Naive B cell (primary cell): ENCODE results near the gene CNTNAP4. TPM values are rescaled to one million over a fixed set of nuclear protein-coding genes. Genes with fewer than 3 reads are reported as not detected.

Experiments
- ATAC-seq, 2 donors: fragments of 150-1000 bp; cut with Tn5 transposase; 2 replicates each; pipeline ENCODE4 v1.10.0; 2021; ENCODE audit warnings: low read depth in 2 of 2, mild to moderate bottlenecking in 2 of 2, moderate library complexity in 2 of 2
- DNase-seq: peaks from one replicate; pipeline ENCODE4 v3.0.0; 2022
- H3K27ac Mint-ChIP-seq, 6 donors: one replicate each; pipeline ENCODE4 v1.8.0; 2020 to 2022; ENCODE audit warnings: mild to moderate bottlenecking in 6 of 6, mixed read lengths in 6 of 6, moderate library complexity in 5 of 6, inconsistent platforms in 2 of 6
- H3K27me3 Mint-ChIP-seq, 3 donors: one replicate each; pipeline ENCODE4 v1.8.0; 2021 to 2022; ENCODE audit warnings: mixed read lengths in 3 of 3, mild to moderate bottlenecking in 1 of 3
- H3K36me3 Mint-ChIP-seq, 2 donors: one replicate each; pipeline ENCODE4 v1.8.0; 2020 to 2022; ENCODE audit warnings: mixed read lengths in 2 of 2, inconsistent platforms in 1 of 2, mild to moderate bottlenecking in 1 of 2
- H3K4me1 Mint-ChIP-seq, 3 donors: one replicate each; pipeline ENCODE4 v1.8.0; 2020 to 2022; ENCODE audit warnings: mixed read lengths in 3 of 3, inconsistent platforms in 1 of 3, mild to moderate bottlenecking in 1 of 3, moderate library complexity in 1 of 3
- H3K4me3 Mint-ChIP-seq, 8 donors: one replicate each; pipeline ENCODE4 v1.8.0; 2020 to 2022; ENCODE audit warnings: mild to moderate bottlenecking in 8 of 8, mixed read lengths in 8 of 8, moderate library complexity in 8 of 8, inconsistent platforms in 2 of 8
- H3K9me3 Mint-ChIP-seq, 7 donors: one replicate each; pipeline ENCODE4 v1.8.0; 2020 to 2022; ENCODE audit warnings: mixed read lengths in 7 of 7, mild to moderate bottlenecking in 5 of 7, inconsistent platforms in 2 of 7, moderate library complexity in 1 of 7
- polyA plus RNA-seq, 6 donors: library from polyadenylated mRNA; unstranded; fragments of 300-500 nt; fragmentation: Illumina TruSeq; gene quantifications; one replicate each; pipeline ENCODE4 v1.2.3, GENCODE V29; 2021; ENCODE audit warnings: low read depth in 6 of 6

The CNTNAP4 gene
- polyA plus RNA-seq, 6 donors from 2014 or later: not detected

- Mint-ChIP-seq H3K36me3 (no peaks in the 10 kb centered on the region), H3K27me3 (no peaks in the 10 kb centered on the region), H3K9me3 (no peaks in the 10 kb centered on the region), H3K27ac (no peak overlapping the region), H3K4me3 (no peak overlapping the region), H3K4me1 (no peaks in the 10 kb centered on the region)
- ATAC-seq (no peak), DNase-seq (no peak)
Observed at GRCh38 chr16:76385601-76386230, 108.5 kb downstream of the CNTNAP4 start.

- no peaks in the 10 kb centered on the region for H3K36me3 Mint-ChIP-seq
- ATAC-seq (no peak), DNase-seq (no peak)
- H3K9me3 Mint-ChIP-seq: peaks cover 0 to 2% (median 0%) of the 10 kb centered on the region in 7 donors
- no peak overlapping the region for H3K27ac Mint-ChIP-seq
- H3K4me1 Mint-ChIP-seq: no peaks in the 10 kb centered on the region
- no peaks in the 10 kb centered on the region for H3K27me3 Mint-ChIP-seq
- no peak overlapping the region for H3K4me3 Mint-ChIP-seq
Observed at GRCh38 chr16:76386784-76387183, 109.6 kb downstream of the CNTNAP4 start.

- DNase-seq (no peak), ATAC-seq (no peak)
- H3K9me3 Mint-ChIP-seq: peaks cover 0 to 2% (median 0%) of the 10 kb centered on the region in 7 donors
- H3K27me3 Mint-ChIP-seq: no peaks in the 10 kb centered on the region
- H3K36me3 Mint-ChIP-seq: no peaks in the 10 kb centered on the region
- no peaks in the 10 kb centered on the region for H3K4me1 Mint-ChIP-seq
- H3K27ac Mint-ChIP-seq: no peak overlapping the region
- H3K4me3 Mint-ChIP-seq: no peak overlapping the region
Observed at GRCh38 chr16:76387994-76388393, 110.8 kb downstream of the CNTNAP4 start.

GRCh38 chr16:76389126-76389525, 111.9 kb downstream of the CNTNAP4 start:
- Mint-ChIP-seq H3K36me3 (no peaks in the 10 kb centered on the region), H3K9me3 (peaks cover 0 to 2% (median 0%) of the 10 kb centered on the region in 7 donors), H3K27ac (no peak overlapping the region), H3K4me1 (no peaks in the 10 kb centered on the region), H3K27me3 (no peaks in the 10 kb centered on the region), H3K4me3 (no peak overlapping the region)
- ATAC-seq (no peak), DNase-seq (no peak)

GRCh38 chr16:76390476-76390875, 113.3 kb downstream of the CNTNAP4 start:
- peaks cover 0 to 2% (median 0%) of the 10 kb centered on the region in 7 donors for H3K9me3 Mint-ChIP-seq
- ATAC-seq: no peak
- H3K27me3 Mint-ChIP-seq: no peaks in the 10 kb centered on the region
- H3K36me3 Mint-ChIP-seq: no peaks in the 10 kb centered on the region
- H3K4me1 Mint-ChIP-seq: no peaks in the 10 kb centered on the region
- no peak overlapping the region for H3K4me3 Mint-ChIP-seq
- DNase-seq: no peak
- H3K27ac Mint-ChIP-seq: no peak overlapping the region

GRCh38 chr16:76396977-76397376, 119.8 kb downstream of the CNTNAP4 start:
- Mint-ChIP-seq H3K9me3 (peaks cover 0 to 10% (median 2%) of the 10 kb centered on the region in 7 donors), H3K27ac (no peak overlapping the region), H3K36me3 (no peaks in the 10 kb centered on the region), H3K4me1 (no peaks in the 10 kb centered on the region), H3K4me3 (no peak overlapping the region), H3K27me3 (no peaks in the 10 kb centered on the region)
- ATAC-seq: no peak
- no peak for DNase-seq

- ATAC-seq: no peak
- H3K36me3 Mint-ChIP-seq: no peaks in the 10 kb centered on the region
- no peak overlapping the region for H3K4me3 Mint-ChIP-seq
- peaks cover 0 to 5% (median 3%) of the 10 kb centered on the region in 7 donors for H3K9me3 Mint-ChIP-seq
- H3K4me1 Mint-ChIP-seq: no peaks in the 10 kb centered on the region
- H3K27ac Mint-ChIP-seq: no peak overlapping the region
- no peaks in the 10 kb centered on the region for H3K27me3 Mint-ChIP-seq
- no peak for DNase-seq
Observed at GRCh38 chr16:76409706-76410105, 132.5 kb downstream of the CNTNAP4 start.

- no peak for DNase-seq
- no peak for ATAC-seq
- Mint-ChIP-seq H3K36me3 (no peaks in the 10 kb centered on the region), H3K27ac (no peak overlapping the region), H3K4me1 (no peaks in the 10 kb centered on the region), H3K27me3 (peaks cover 0 to 4% (median 0%) of the 10 kb centered on the region in 3 donors), H3K9me3 (peaks cover 0 to 3% (median 0%) of the 10 kb centered on the region in 7 donors), H3K4me3 (no peak overlapping the region)
Observed at GRCh38 chr16:76421571-76421970, 144.4 kb downstream of the CNTNAP4 start.

- ATAC-seq: no peak
- H3K36me3 Mint-ChIP-seq: no peaks in the 10 kb centered on the region
- H3K27ac Mint-ChIP-seq: no peak overlapping the region
- H3K27me3 Mint-ChIP-seq: peaks cover 0 to 4% (median 0%) of the 10 kb centered on the region in 3 donors
- DNase-seq: no peak
- H3K9me3 Mint-ChIP-seq: peaks cover 0 to 5% (median 3%) of the 10 kb centered on the region in 7 donors
- no peaks in the 10 kb centered on the region for H3K4me1 Mint-ChIP-seq
- no peak overlapping the region for H3K4me3 Mint-ChIP-seq
Observed at GRCh38 chr16:76428858-76429257, 151.7 kb downstream of the CNTNAP4 start.

- Mint-ChIP-seq H3K4me3 (no peak overlapping the region), H3K4me1 (no peaks in the 10 kb centered on the region), H3K27ac (no peak overlapping the region), H3K36me3 (no peaks in the 10 kb centered on the region), H3K9me3 (peaks cover 0 to 4% (median 2%) of the 10 kb centered on the region in 7 donors), H3K27me3 (no peaks in the 10 kb centered on the region)
- DNase-seq (no peak), ATAC-seq (no peak)
Observed at GRCh38 chr16:76441391-76441790, 164.2 kb downstream of the CNTNAP4 start.

- peaks cover 0 to 4% (median under 1%) of the 10 kb centered on the region in 7 donors for H3K9me3 Mint-ChIP-seq
- DNase-seq: no peak
- no peak overlapping the region for H3K4me3 Mint-ChIP-seq
- H3K27me3 Mint-ChIP-seq: no peaks in the 10 kb centered on the region
- no peak for ATAC-seq
- H3K4me1 Mint-ChIP-seq: no peaks in the 10 kb centered on the region
- no peaks in the 10 kb centered on the region for H3K36me3 Mint-ChIP-seq
- no peak overlapping the region for H3K27ac Mint-ChIP-seq
Observed at GRCh38 chr16:76441876-76442275, 164.7 kb downstream of the CNTNAP4 start.

- no peak for ATAC-seq
Observed at GRCh38 chr16:76443973-76444372, 166.8 kb downstream of the CNTNAP4 start.

GRCh38 chr16:76444832-76445231, 167.6 kb downstream of the CNTNAP4 start:
- DNase-seq (no peak), ATAC-seq (no peak)
- Mint-ChIP-seq H3K36me3 (no peaks in the 10 kb centered on the region), H3K27ac (no peak overlapping the region), H3K27me3 (no peaks in the 10 kb centered on the region), H3K4me3 (no peak overlapping the region), H3K9me3 (peaks cover 0 to 4% (median 0%) of the 10 kb centered on the region in 7 donors), H3K4me1 (no peaks in the 10 kb centered on the region)

More at GRCh38 chr16:76443973-76444372, 166.8 kb downstream of the CNTNAP4 start:
- H3K36me3 Mint-ChIP-seq: no peaks in the 10 kb centered on the region
- peaks cover 0 to 4% (median 0%) of the 10 kb centered on the region in 7 donors for H3K9me3 Mint-ChIP-seq
- DNase-seq: no peak
- H3K27ac Mint-ChIP-seq: no peak overlapping the region
- no peaks in the 10 kb centered on the region for H3K4me1 Mint-ChIP-seq
- H3K4me3 Mint-ChIP-seq: no peak overlapping the region
- no peaks in the 10 kb centered on the region for H3K27me3 Mint-ChIP-seq

- peaks cover 0 to 2% (median 0%) of the 10 kb centered on the region in 3 donors for H3K27me3 Mint-ChIP-seq
- DNase-seq: no peak
- no peak overlapping the region for H3K4me3 Mint-ChIP-seq
- H3K4me1 Mint-ChIP-seq: no peaks in the 10 kb centered on the region
- no peaks in the 10 kb centered on the region for H3K36me3 Mint-ChIP-seq
- no peak overlapping the region for H3K27ac Mint-ChIP-seq
- no peak for ATAC-seq
- peaks cover 0 to 7% (median 0%) of the 10 kb centered on the region in 7 donors for H3K9me3 Mint-ChIP-seq
Observed at GRCh38 chr16:76445815-76446214, 168.6 kb downstream of the CNTNAP4 start.
